Heart right ventricle (tissue), 12 donors: ENCODE data around the gene U2AF2. TPM values are rescaled to one million over a fixed set of nuclear protein-coding genes. Genes with fewer than 3 reads are reported as not detected.

ENCODE experiments used
- polyA plus RNA-seq, 2 donors: library from polyadenylated mRNA; stranded (reverse); fragments of 200-250 nt; gene quantifications; one replicate each; pipeline ENCODE4 v1.2.3, GENCODE V29; 2013
- total RNA-seq, 10 donors: library from RNA; stranded (reverse); fragmentation: NEBNext Ultra II Directional in 3 of 10; extraction: Animal tissue kit (Norgen Biotek cat#: 25700) in 3 of 10; gene quantifications; one replicate each; pipeline versions ENCODE4 v1.2.1 to v1.2.4, GENCODE V29; 2021 to 2023
- donor health status: ischemic (EF 13 %, LVEDD 7.1; RV severe dilation, severe dysfunction).
- donor health status: healthy with polysubstance abuse.
- donor health status: DM: no; HTN: yes; CAD: no.
- donor health status: DM: no; HTN: no; CAD: no.
- donor health status: ischemic (EF 25% LVEDD 6.9; RV normal size, moderate dysfunction).
- donor health status: ischemic (EF 25% LVEDD 5.7; RV mildly dilated, moderate dysfunction).
- donor health status: healthy.
- donor health status: nonischemic (EF 11% LVEDD 7.7; RV severe dilation, severe dysfunction).
- donor health status: DM: yes; HTN: yes; CAD: no.
- donor health status: PGD.
- donor health status: ischemic (EF 29% LVEDD 5.4; RV normal size, mild dysfunction).
- donor health status: nonischemic (EF 23%, LVEDD 6.1; RV moderate dilation, normal function).

U2AF2 gene
- total and polyA plus RNA-seq, 12 donors, result 64.1 to 100 (median 74.4) TPM

Other genes starting within 250 kb of the U2AF2 start
- gene UBE2S, start 247.2 kb upstream of the U2AF2 start, total RNA-seq, result 10 to 100 TPM; 25.0 to 42.1 (median 30.7) TPM
- 10 to 100 TPM in 1 of 2 donors, 1 to 10 TPM in 1; 8.0 to 25.5 TPM for gene UBE2S, start 247.2 kb upstream of the U2AF2 start, polyA plus RNA-seq
- not detected for gene SHISA7, start 211.7 kb upstream of the U2AF2 start, total RNA-seq
- under 1 TPM in 1 of 2 donors, not detected in 1; under 0.01 TPM for gene SHISA7, start 211.7 kb upstream of the U2AF2 start, polyA plus RNA-seq
- 10 to 100 TPM; 42.5 to 69.8 (median 48.3) TPM for gene ISOC2, start 193.4 kb upstream of the U2AF2 start, total RNA-seq
- gene ISOC2, start 193.4 kb upstream of the U2AF2 start, polyA plus RNA-seq, result 100 to 1,000 TPM in 1 of 2 donors, 10 to 100 TPM in 1; 88.7 to 117 TPM
- not detected for gene C19orf85, start 190.3 kb upstream of the U2AF2 start, total RNA-seq
- gene C19orf85, start 190.3 kb upstream of the U2AF2 start, polyA plus RNA-seq, result not detected
- gene ZNF628, start 178.4 kb upstream of the U2AF2 start, total RNA-seq, result 1 to 10 TPM; 2.5 to 7.8 (median 4.3) TPM
- gene ZNF628, start 178.4 kb upstream of the U2AF2 start, polyA plus RNA-seq, result 1 to 10 TPM; 4.9 to 7.5 TPM
- gene NAT14, start 169.8 kb upstream of the U2AF2 start, total RNA-seq, result 1 to 10 TPM; 5.8 to 9.9 (median 6.8) TPM
- 10 to 100 TPM in 1 of 2 donors, 1 to 10 TPM in 1; 9.0 to 16.4 TPM for gene NAT14, start 169.8 kb upstream of the U2AF2 start, polyA plus RNA-seq
- 1 to 10 TPM; 2.0 to 6.5 (median 4.0) TPM for gene SSC5D, start 166.6 kb upstream of the U2AF2 start, total RNA-seq
- gene SSC5D, start 166.6 kb upstream of the U2AF2 start, polyA plus RNA-seq, result 1 to 10 TPM in 1 of 2 donors, under 1 TPM in 1; 0.72 to 2.8 TPM
- gene SBK2, start 117.9 kb upstream of the U2AF2 start, total RNA-seq, result 10 to 100 TPM in 1 of 10 donors, 1 to 10 TPM in 9; 1.1 to 14.1 (median 2.0) TPM
- 1 to 10 TPM in 1 of 2 donors, under 1 TPM in 1; 0.39 to 9.4 TPM for gene SBK2, start 117.9 kb upstream of the U2AF2 start, polyA plus RNA-seq
- 10 to 100 TPM in 4 of 10 donors, 1 to 10 TPM in 6; 2.0 to 33.3 (median 7.3) TPM for gene SBK3, start 109.5 kb upstream of the U2AF2 start, total RNA-seq
- gene SBK3, start 109.5 kb upstream of the U2AF2 start, polyA plus RNA-seq, result 10 to 100 TPM in 1 of 2 donors, 1 to 10 TPM in 1; 3.2 to 11.3 TPM
- gene ZNF579, start 74.2 kb upstream of the U2AF2 start, total RNA-seq, result 10 to 100 TPM in 4 of 10 donors, 1 to 10 TPM in 6; 7.1 to 16.9 (median 9.6) TPM
- gene ZNF579, start 74.2 kb upstream of the U2AF2 start, polyA plus RNA-seq, result 10 to 100 TPM; 13.1 to 23.8 TPM
- gene FIZ1, start 55.5 kb upstream of the U2AF2 start, total RNA-seq, result 10 to 100 TPM; 11.6 to 18.8 (median 13.5) TPM
- gene FIZ1, start 55.5 kb upstream of the U2AF2 start, polyA plus RNA-seq, result 10 to 100 TPM in 1 of 2 donors, 1 to 10 TPM in 1; 9.3 to 16.5 TPM
- gene ZNF524, start 54.7 kb upstream of the U2AF2 start, total RNA-seq, result 10 to 100 TPM in 8 of 10 donors, 1 to 10 TPM in 2; 7.9 to 22.0 (median 12.9) TPM
- 10 to 100 TPM; 34.9 to 39.4 TPM for gene ZNF524, start 54.7 kb upstream of the U2AF2 start, polyA plus RNA-seq
- gene ZNF865, start 49.4 kb upstream of the U2AF2 start, total RNA-seq, result 10 to 100 TPM; 11.8 to 20.0 (median 13.5) TPM
- gene ZNF865, start 49.4 kb upstream of the U2AF2 start, polyA plus RNA-seq, result 10 to 100 TPM; 13.9 to 26.5 TPM
- 10 to 100 TPM in 8 of 10 donors, 1 to 10 TPM in 2; 8.9 to 16.4 (median 12.2) TPM for gene ZNF784, start 30.5 kb upstream of the U2AF2 start, total RNA-seq
- 1 to 10 TPM; 6.4 to 9.9 TPM for gene ZNF784, start 30.5 kb upstream of the U2AF2 start, polyA plus RNA-seq
- gene ZNF580, start 14.0 kb upstream of the U2AF2 start, total RNA-seq, result 10 to 100 TPM; 16.6 to 24.9 (median 21.1) TPM
- 10 to 100 TPM; 16.5 to 29.9 TPM for gene ZNF580, start 14.0 kb upstream of the U2AF2 start, polyA plus RNA-seq
- gene ZNF581, start 11.4 kb upstream of the U2AF2 start, total RNA-seq, result 10 to 100 TPM in 1 of 10 donors, 1 to 10 TPM in 9; 4.0 to 15.6 (median 6.5) TPM
- 10 to 100 TPM in 1 of 2 donors, 1 to 10 TPM in 1; 5.6 to 10.8 TPM for gene ZNF581, start 11.4 kb upstream of the U2AF2 start, polyA plus RNA-seq
- 10 to 100 TPM; 12.1 to 20.0 (median 13.3) TPM for gene CCDC106, start 6.8 kb upstream of the U2AF2 start, total RNA-seq
- gene CCDC106, start 6.8 kb upstream of the U2AF2 start, polyA plus RNA-seq, result 10 to 100 TPM; 15.3 to 29.6 TPM
- gene EPN1, start 20.2 kb downstream of the U2AF2 start, total RNA-seq, result 100 to 1,000 TPM; 127 to 305 (median 140) TPM
- 100 to 1,000 TPM; 134 to 140 TPM for gene EPN1, start 20.2 kb downstream of the U2AF2 start, polyA plus RNA-seq
- not detected for gene NLRP9, start 83.4 kb downstream of the U2AF2 start, total RNA-seq
- not detected for gene NLRP9, start 83.4 kb downstream of the U2AF2 start, polyA plus RNA-seq
- gene RFPL4A, start 104.1 kb downstream of the U2AF2 start, total RNA-seq, result under 1 TPM in 1 of 10 donors, not detected in 9; 0.30 TPM
- not detected for gene RFPL4A, start 104.1 kb downstream of the U2AF2 start, polyA plus RNA-seq
- gene RFPL4AL1, start 114.1 kb downstream of the U2AF2 start, total RNA-seq, result not detected
- not detected for gene RFPL4AL1, start 114.1 kb downstream of the U2AF2 start, polyA plus RNA-seq
- not detected for gene NLRP11, start 177.0 kb downstream of the U2AF2 start, total RNA-seq
- not detected for gene NLRP11, start 177.0 kb downstream of the U2AF2 start, polyA plus RNA-seq
- not detected for gene NLRP4, start 181.5 kb downstream of the U2AF2 start, total RNA-seq
- not detected for gene NLRP4, start 181.5 kb downstream of the U2AF2 start, polyA plus RNA-seq